Activated naive CD8-positive, alpha-beta T cell (primary cell): ENCODE data around the gene ERBB3.
"Not testable (repeated sequence)": the region's sequence is repeated elsewhere in the genome, so short reads cannot be mapped to it uniquely, and the experiment has no call there.

Source experiments
- H3K27ac Mint-ChIP-seq: one replicate; pipeline ENCODE4 v1.8.0; 2021; ENCODE audit warnings: mixed read lengths
- H3K27me3 Mint-ChIP-seq: one replicate; pipeline ENCODE4 v1.8.0; 2021; ENCODE audit warnings: mixed read lengths
- H3K36me3 Mint-ChIP-seq: one replicate; pipeline ENCODE4 v1.8.0; 2021; ENCODE audit warnings: mixed read lengths
- H3K4me1 Mint-ChIP-seq: one replicate; pipeline ENCODE4 v1.8.0; 2021; ENCODE audit warnings: low read depth, mixed read lengths
- H3K4me3 Mint-ChIP-seq: one replicate; pipeline ENCODE4 v1.8.0; 2021; ENCODE audit warnings: mild to moderate bottlenecking, mixed read lengths
- H3K9me3 Mint-ChIP-seq: one replicate; pipeline ENCODE4 v1.8.0; 2021; ENCODE audit warnings: low read depth, mixed read lengths

The ERBB3 gene

GRCh38 chr12:56116267-56117081, 36.5 kb downstream of the ERBB3 start, which contains the start of gene RPL41:
TSS of gene RPL41 (plus strand) at chr12:56116633.
- Mint-ChIP-seq H3K27ac (peak within 1 kb of the TSS; percentile 99), H3K4me3 (peak within 1 kb of the TSS; percentile 97), H3K4me1 (peaks cover 33% of the 10 kb centered on the region), H3K9me3 (no peaks in the 10 kb centered on the region), H3K36me3 (peaks cover 16% of the 10 kb centered on the region), H3K27me3 (no peaks in the 10 kb centered on the region)

GRCh38 chr12:56117082-56117706, 37.2 kb downstream of the ERBB3 start:
- Mint-ChIP-seq H3K36me3 (peaks cover 15% of the 10 kb centered on the region), H3K4me1 (peaks cover 33% of the 10 kb centered on the region), H3K27ac (peak overlapping the region; percentile 99), H3K4me3 (peak overlapping the region; percentile 97)
- not testable (repeated sequence) for H3K9me3 Mint-ChIP-seq, H3K27me3 Mint-ChIP-seq

- no peaks in the 10 kb centered on the region for H3K9me3 Mint-ChIP-seq
- peak within 1 kb of the TSS; percentile 97 for H3K4me3 Mint-ChIP-seq
- no peaks in the 10 kb centered on the region for H3K27me3 Mint-ChIP-seq
- peaks cover 13% of the 10 kb centered on the region for H3K36me3 Mint-ChIP-seq
- H3K27ac Mint-ChIP-seq = peak within 1 kb of the TSS; percentile 99
- H3K4me1 Mint-ChIP-seq = peaks cover 33% of the 10 kb centered on the region
These were observed 38.1 kb downstream of the ERBB3 start, which contains the start of gene ZC3H10 for GRCh38 chr12:56117778-56118687. TSS of gene ZC3H10 (plus strand) at chr12:56118266. CDS start at chr12:56120563, 2,297 bp downstream.

GRCh38 chr12:56118688-56119357, 38.9 kb downstream of the ERBB3 start:
- H3K27ac Mint-ChIP-seq = peak overlapping the region; percentile 99
- peak overlapping the region; percentile 97 for H3K4me3 Mint-ChIP-seq
- H3K27me3 Mint-ChIP-seq = no peaks in the 10 kb centered on the region
- H3K4me1 Mint-ChIP-seq = peaks cover 36% of the 10 kb centered on the region
- H3K36me3 Mint-ChIP-seq = peaks cover 11% of the 10 kb centered on the region
- H3K9me3 Mint-ChIP-seq = no peaks in the 10 kb centered on the region

- peaks cover 37% of the 10 kb centered on the region for H3K4me1 Mint-ChIP-seq
- H3K27ac Mint-ChIP-seq = peak overlapping the region; percentile 99
- no peaks in the 10 kb centered on the region for H3K9me3 Mint-ChIP-seq
- peak overlapping the region; percentile 97 for H3K4me3 Mint-ChIP-seq
- H3K27me3 Mint-ChIP-seq = no peaks in the 10 kb centered on the region
- peaks cover 11% of the 10 kb centered on the region for H3K36me3 Mint-ChIP-seq
These were observed 39.4 kb downstream of the ERBB3 start for GRCh38 chr12:56119361-56119796.

GRCh38 chr12:56120158-56120846, 40.3 kb downstream of the ERBB3 start:
- no peak overlapping the region for H3K4me3 Mint-ChIP-seq

GRCh38 chr12:56121204-56121870, 41.4 kb downstream of the ERBB3 start:
- Mint-ChIP-seq H3K27ac (peak overlapping the region; percentile 28), H3K4me1 (peaks cover 37% of the 10 kb centered on the region), H3K36me3 (peaks cover 11% of the 10 kb centered on the region), H3K4me3 (no peak overlapping the region), H3K27me3 (no peaks in the 10 kb centered on the region), H3K9me3 (no peaks in the 10 kb centered on the region)

More at GRCh38 chr12:56120158-56120846, 40.3 kb downstream of the ERBB3 start:
- peaks cover 36% of the 10 kb centered on the region for H3K4me1 Mint-ChIP-seq
- H3K27me3 Mint-ChIP-seq = no peaks in the 10 kb centered on the region
- peaks cover 11% of the 10 kb centered on the region for H3K36me3 Mint-ChIP-seq
- H3K9me3 Mint-ChIP-seq = no peaks in the 10 kb centered on the region
- H3K27ac Mint-ChIP-seq = peak overlapping the region; percentile 58

- H3K4me1 Mint-ChIP-seq = peaks cover 50% of the 10 kb centered on the region
- peaks cover 3% of the 10 kb centered on the region for H3K36me3 Mint-ChIP-seq
- peak overlapping the region; percentile 55 for H3K27ac Mint-ChIP-seq
- H3K4me3 Mint-ChIP-seq = no peak overlapping the region
- no peaks in the 10 kb centered on the region for H3K9me3 Mint-ChIP-seq
- no peaks in the 10 kb centered on the region for H3K27me3 Mint-ChIP-seq
These were observed 42.7 kb downstream of the ERBB3 start for GRCh38 chr12:56122637-56123036.

- Mint-ChIP-seq H3K36me3 (no peaks in the 10 kb centered on the region), H3K9me3 (no peaks in the 10 kb centered on the region), H3K4me3 (no peak overlapping the region), H3K27me3 (no peaks in the 10 kb centered on the region), H3K4me1 (peaks cover 40% of the 10 kb centered on the region), H3K27ac (no peak overlapping the region)
These were observed 44.2 kb downstream of the ERBB3 start for GRCh38 chr12:56124133-56124532.

GRCh38 chr12:56126732-56127239, 46.8 kb downstream of the ERBB3 start:
- H3K9me3 Mint-ChIP-seq = no peaks in the 10 kb centered on the region
- H3K27me3 Mint-ChIP-seq = no peaks in the 10 kb centered on the region
- peak overlapping the region; percentile 94 for H3K4me3 Mint-ChIP-seq
- peaks cover 50% of the 10 kb centered on the region for H3K4me1 Mint-ChIP-seq
- peaks cover 13% of the 10 kb centered on the region for H3K36me3 Mint-ChIP-seq
- H3K27ac Mint-ChIP-seq = peak overlapping the region; percentile 88

- H3K9me3 Mint-ChIP-seq = no peaks in the 10 kb centered on the region
- H3K27ac Mint-ChIP-seq = peak overlapping the region; percentile 88
- peaks cover 57% of the 10 kb centered on the region for H3K4me1 Mint-ChIP-seq
- H3K27me3 Mint-ChIP-seq = no peaks in the 10 kb centered on the region
- peaks cover 19% of the 10 kb centered on the region for H3K36me3 Mint-ChIP-seq
- peak overlapping the region; percentile 94 for H3K4me3 Mint-ChIP-seq
These were observed 47.5 kb downstream of the ERBB3 start for GRCh38 chr12:56127485-56127887.

- Mint-ChIP-seq H3K9me3 (no peaks in the 10 kb centered on the region), H3K4me3 (peak within 1 kb of the TSS; percentile 94), H3K36me3 (peaks cover 19% of the 10 kb centered on the region), H3K27me3 (no peaks in the 10 kb centered on the region), H3K27ac (peak within 1 kb of the TSS; percentile 95), H3K4me1 (peaks cover 59% of the 10 kb centered on the region)
These were observed 48.1 kb downstream of the ERBB3 start, which contains the start of gene ESYT1 for GRCh38 chr12:56127888-56128669. TSS of gene ESYT1 (plus strand) at chr12:56128267. CDS start at chr12:56128320, 53 bp downstream.
